Pulmonary artery endothelial cell (primary cell): ENCODE data around the gene DENND4A. TPM values are rescaled to one million over a fixed set of nuclear protein-coding genes. Genes with fewer than 3 reads are reported as not detected.
A peak's percentile ranks its signal among the peaks of the same experiment; 100 is the strongest.
"Not testable (repeated sequence)": the region's sequence is repeated elsewhere in the genome, so short reads cannot be mapped to it uniquely, and the experiment has no call there.

Experiments used
- DNase-seq: peaks from one replicate; pipeline ENCODE4 v3.0.0-alpha.2; 2011; ENCODE audit warnings: low read depth, low spot score
- total RNA-seq: library from RNA; depleted of rRNA; stranded (reverse); fragments of >200 nt; gene quantifications from 2 replicates; pipeline ENCODE4 v1.2.3, GENCODE V29; 2014

The DENND4A gene
- total RNA-seq, 1 donor from 2014 or later = 23.5 TPM

DNA sequence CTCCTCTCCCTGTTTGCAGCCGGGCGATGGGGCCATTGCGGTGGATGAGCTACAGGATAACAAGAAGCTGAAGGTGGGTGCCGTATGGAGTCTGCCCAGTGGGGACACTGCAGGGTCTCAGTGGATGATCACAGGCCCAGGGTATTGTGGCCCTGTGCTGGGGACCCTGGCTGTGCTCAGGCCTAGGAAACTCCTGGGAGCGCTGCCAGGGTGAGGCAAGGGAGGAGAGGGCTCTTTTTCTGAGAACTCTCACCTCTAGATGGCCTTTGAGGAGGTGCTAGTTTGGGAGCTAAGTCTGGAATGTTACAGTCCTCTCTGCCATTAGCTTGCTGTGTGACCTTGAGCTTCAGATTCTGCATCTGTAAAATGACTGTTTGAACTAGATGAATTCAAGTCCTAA lies 154.0 kb downstream of the DENND4A start:
- no peak for DNase-seq

DNA sequence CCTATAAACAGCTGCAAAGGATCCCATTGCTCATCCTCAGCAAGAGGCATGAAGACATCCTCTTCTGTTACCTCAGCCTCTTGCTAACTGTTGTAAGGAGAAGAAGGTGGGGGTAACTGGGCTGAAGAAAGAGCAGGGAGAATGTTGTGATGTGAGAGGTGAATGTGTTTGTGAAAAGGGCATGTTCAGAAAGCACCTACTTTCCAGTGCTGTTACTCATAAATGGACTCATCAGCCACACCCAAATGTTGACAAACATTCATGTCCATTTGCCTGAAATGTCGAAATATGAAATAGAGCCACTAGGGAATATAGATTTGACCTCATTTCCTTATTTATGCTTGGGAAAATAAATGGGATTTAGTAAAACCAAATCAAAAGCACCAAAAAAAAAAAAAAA lies 157.7 kb downstream of the DENND4A start:
- DNase-seq = no peak

DNA sequence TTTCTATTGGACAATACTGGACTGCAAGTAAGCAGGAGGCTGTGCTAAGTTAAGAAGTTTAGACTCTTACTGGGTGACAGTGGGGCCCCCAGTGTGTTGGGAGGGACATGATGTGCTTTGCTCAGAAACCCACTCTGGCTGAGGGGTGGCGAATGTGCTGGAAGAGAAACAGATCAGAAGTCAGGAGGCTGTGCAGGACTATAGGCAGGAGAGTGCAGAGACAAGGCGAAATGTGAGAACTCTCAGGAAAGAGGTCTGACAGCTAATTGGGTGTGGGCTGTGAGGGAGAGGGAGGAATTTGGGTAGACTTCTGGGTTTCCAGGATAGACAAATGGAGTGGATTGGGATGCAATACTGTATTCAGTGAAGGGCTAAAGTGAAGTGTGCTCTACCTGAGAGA lies 158.3 kb downstream of the DENND4A start:
- no peak for DNase-seq

DNA sequence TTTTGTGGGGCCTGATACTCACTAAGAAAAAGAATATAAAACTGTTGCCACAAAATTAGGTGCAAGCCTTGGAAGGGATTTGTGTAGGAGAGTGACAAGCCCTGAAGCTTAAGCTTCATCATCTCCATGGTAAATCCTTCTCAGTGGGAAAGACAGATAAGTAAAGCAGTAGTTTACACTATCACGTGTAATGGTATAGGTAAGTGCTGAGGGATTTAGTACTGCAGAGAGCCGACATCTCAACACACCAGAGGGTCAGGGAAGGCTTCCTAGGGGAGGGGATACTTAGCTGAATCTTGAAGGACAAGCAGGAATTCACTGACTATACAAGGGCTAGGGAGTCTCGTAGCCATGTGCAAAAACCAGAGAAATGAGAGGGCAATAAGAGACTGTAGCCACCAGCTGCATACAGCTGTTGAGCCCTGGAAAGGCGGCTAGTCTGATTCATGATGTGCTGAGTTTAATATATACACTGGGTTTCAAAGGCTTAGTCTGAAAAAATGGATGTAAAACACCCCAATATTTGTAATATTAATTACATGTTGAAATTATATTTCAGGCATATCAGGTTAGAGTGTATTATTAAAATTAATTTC lies 159.2 kb downstream of the DENND4A start:
- no peak for DNase-seq

DNA sequence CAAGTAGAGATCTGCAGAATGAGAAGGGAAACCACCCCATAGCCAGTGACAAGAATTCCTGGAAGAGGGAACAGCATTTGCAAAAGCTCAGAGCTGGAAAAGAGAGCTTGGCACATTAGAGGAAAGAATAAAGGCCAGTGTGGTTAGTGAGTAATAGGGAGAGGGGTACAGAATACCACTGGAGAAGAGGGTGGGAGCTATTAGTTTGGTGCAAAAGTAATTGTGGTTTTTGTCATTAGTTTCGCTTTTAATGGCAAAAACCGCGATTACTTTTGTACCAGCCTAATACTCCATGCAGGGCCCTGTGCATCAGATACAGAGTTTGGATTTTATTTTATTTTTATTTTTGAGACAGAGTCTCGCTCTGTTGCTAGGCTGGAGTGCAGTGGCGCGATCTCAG lies 160.6 kb downstream of the DENND4A start:
- no peak for DNase-seq

DNA sequence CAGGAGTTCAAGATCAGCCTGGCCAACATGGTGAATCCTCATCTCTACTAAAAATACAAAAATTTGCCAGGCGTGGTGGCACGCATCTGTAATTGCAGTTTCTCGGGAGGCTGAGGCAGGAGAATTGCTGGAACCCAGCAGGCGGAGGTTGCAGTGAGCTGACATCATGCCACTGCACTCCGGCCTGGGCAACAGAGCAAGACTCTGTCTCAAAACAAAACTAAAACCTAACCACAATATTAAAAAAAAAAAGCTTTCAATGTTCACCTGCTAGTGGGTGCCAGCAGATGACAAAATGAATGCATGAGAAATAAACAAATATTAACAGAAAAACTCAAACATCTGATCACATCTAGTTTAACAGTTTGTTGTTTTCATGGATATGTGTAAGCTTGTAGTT lies 161.3 kb downstream of the DENND4A start:
- no peak for DNase-seq

DNA sequence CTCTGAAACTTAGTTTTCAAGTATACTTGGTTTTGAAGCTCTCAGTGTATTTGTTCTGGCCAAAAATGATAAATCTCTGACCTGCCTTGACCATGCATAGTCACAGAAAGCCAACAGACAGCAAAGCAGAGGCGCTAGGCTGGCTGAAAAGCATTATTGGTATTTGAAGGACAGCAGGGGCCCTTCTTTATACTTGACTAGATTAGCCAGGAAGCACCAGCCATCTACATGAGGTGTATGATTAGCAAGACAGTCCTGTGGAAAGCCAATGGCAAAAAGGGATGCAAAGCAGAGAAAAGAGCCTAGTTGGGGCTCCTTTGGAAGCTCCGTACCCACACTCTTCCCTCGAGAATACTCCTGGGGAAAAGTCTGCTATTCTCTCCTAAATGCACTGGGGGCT lies 162.5 kb downstream of the DENND4A start:
- no peak for DNase-seq

DNA sequence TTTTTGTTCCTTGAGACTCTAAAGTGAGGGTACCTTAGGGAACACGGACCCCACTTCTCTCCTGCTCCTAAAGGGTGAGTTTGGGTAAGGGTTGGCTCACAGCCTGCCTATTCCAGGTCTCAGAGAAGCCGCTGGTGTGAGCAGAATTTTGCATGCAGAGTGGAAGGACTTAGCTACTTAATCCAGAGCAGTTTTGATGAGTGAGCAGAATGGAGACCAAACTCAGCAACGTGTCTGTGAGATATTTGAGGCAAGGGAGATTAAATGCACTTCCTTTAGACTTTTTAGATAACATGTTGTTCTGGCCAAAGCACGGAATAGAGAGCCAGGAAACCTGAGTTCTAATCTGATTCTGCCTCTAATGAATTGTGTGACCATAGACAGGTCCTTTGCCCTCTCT lies 165.2 kb downstream of the DENND4A start:
- no peak for DNase-seq

DNA sequence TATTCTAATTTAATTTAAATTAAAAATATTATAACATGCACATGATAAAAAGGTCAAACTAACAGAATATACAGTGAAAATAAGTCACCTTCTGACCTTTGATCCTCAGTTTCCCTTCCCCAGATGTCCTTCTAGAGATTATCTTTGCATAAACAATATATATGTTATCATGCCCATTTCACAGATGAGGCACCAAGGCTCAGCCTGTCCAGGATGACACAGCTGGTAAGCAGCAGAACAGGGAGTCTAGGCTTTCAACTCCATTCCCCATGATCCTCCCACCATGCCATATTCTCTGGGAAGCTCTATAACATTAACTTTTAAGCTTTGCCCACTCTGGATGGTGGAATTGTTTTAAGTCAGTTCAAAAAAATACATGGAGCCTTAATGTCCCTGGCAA lies 169.0 kb downstream of the DENND4A start:
- no peak for DNase-seq

DNA sequence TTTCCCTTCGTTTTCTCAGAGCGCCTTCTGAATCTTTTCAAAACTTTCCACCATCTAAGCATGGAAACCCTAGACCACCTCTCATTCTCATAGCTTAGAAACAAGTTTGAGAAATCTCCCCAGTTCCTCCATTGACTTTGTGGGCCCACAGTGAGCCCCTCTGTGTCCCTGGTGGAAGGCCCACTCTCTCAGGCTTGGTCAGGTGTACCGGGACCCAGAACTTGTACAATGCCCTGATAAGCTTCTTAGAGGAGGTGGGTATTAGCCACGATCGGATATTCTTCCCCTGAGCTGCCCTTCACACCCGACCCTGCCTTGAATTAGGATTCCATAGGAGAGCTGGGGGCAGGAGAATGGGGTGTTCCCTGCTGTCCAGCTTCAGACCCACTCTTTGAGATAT lies 170.5 kb downstream of the DENND4A start, which contains the start of gene SLC24A1:
Gene SLC24A1 (plus strand): TSS at position 301 of the 400 bp plus-strand sequence. CDS start 2,143 bp downstream, outside the sequence.
- no peak for DNase-seq

DNA sequence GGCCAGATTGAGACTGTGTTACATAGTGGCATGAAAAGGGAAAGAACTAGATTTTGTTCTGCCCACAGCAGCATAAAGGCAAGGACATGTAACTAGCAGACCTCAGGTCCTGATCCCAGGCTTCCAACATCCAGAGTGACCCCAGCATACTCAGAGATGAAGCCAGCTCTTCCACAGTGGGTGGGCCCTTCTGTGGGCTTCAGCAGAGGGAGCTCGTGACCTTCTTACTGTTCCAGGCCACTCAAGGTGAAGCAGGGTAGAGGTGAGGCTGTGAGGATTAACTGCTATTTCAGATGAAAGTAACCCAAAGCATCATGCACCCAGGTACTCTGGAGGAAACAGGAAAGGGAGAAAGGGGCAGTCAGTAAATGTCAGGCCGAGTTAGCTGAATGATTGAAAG lies 171.3 kb downstream of the DENND4A start:
- no peak for DNase-seq

DNA sequence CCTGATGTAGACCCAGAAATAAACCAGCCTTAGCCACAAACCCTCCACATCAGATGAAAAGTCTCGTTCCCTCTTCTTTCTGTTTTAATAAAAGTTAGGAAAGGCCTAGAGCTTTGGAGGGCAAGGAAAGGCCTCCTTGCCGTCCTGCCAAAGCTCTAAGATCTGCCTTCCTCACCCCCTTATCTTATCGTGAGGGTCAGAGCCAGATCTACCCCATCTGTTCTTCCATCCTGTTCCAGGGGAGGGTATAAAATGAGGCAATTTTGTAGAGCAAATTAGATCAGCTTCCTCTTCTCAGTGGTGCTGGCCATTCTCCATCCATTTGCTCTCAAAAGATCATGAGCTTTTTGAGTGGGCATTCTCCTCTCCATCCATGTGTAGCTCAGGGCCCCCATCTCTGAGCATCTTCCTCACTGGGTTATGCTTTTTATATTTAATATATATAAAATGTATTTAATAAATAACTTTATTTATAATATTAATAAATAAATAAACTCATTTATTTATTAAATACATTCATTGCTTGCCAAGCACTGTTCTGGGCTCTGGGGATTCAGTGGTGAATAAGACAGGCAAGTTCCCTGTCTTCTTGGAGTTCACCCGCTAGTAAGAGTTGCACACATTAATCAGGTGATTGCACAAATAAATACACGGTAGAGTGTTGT lies 172.3 kb downstream of the DENND4A start:
- DNase-seq = no peak

DNA sequence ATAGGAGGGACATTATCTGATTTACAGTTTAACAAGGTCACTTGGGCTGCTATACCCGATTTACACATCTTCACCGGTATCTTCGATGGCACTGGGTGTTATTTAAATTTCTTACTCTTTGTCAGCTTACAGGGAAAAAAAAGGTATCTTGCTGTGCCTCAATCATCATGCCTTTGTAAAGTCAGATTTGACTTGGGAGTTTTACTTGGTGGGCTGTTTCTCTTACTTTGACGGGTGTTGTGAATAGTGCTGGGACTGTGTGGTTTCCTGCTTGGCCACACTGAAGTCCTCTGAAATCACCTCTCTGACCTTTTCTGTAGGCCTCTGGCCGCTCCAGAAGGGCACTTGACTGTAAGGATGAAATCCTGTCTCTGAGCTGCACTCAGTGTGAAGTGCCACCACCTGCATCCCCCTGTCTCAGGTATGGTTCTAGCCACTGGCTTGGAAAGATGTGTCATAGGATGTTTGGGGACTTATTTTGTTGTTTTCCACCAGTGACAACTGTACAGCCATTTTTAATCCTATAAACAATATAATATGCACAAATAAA lies 173.5 kb downstream of the DENND4A start:
- no peak for DNase-seq

DNA sequence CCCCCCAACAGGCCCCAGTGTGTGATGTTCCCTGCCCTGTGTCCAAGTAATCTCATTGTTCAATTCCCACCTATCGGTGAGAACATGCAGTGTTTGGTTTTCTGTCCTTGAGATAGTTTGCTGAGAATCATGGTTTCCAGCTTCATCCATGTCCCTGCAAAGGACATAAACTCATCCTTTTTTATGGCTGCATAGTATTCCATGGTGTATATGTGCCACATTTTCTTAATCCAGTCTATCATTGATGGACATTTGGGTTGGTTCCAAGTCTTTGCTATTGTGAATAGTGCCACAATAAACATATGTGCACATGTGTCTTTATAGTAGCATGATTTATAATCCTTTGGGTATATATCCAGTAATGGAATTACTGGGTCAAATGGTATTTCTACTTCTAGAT lies 176.2 kb downstream of the DENND4A start:
- not testable (repeated sequence) for DNase-seq

DNA sequence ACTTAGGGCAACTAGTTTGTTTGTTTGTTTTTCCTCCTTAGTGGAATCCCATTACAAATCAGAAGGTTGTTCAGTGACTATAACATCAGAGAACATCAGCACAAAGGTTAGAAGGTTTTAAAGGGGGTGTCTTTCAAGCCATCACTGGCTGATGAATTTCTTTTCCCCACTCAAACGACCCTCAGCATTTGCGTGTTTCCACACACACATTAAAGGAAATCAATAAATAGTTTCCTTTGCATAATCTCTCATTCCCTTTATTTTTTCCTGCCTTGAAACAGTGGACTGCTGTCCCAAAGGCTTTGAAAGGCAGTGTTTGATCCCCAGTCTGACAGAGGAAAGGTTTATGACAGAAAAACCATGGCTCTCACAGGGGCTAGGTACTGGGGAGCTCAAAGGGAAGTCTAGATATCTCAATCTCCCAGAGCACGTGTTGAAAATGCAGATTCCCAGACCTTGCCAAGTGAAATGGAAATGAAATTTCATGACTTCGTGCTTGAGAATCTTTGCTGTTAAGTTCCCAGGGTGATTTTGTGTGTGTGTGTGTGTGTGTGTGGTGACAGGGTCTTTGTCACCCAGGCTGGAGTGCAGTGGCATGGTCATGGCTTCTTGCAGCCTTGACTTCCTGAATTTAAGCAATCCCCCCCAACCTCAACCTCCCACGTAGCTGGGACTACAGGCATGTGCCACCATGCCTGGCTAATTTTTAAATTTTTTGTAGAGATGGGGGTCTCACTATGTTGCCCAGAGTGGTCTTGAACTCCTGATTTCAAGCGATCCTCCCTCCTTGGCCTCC lies 178.9 kb downstream of the DENND4A start:
- DNase-seq = no peak

DNA sequence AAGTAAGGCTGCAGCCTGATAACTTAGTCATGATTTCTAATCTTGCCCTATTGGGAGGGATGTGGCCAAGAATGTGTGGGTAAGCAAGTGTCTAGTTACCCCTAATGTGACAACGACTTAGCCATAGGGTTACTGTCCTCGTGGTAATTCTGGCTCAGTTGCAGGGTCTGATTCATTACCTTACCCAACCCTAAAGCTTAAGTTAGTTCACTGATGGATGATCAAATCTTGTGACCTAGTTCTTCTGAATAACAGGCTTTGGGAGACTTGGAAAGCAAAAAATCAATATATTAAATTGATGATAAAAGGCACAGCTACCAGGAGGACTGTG lies 179.5 kb downstream of the DENND4A start:
- no peak for DNase-seq

DNA sequence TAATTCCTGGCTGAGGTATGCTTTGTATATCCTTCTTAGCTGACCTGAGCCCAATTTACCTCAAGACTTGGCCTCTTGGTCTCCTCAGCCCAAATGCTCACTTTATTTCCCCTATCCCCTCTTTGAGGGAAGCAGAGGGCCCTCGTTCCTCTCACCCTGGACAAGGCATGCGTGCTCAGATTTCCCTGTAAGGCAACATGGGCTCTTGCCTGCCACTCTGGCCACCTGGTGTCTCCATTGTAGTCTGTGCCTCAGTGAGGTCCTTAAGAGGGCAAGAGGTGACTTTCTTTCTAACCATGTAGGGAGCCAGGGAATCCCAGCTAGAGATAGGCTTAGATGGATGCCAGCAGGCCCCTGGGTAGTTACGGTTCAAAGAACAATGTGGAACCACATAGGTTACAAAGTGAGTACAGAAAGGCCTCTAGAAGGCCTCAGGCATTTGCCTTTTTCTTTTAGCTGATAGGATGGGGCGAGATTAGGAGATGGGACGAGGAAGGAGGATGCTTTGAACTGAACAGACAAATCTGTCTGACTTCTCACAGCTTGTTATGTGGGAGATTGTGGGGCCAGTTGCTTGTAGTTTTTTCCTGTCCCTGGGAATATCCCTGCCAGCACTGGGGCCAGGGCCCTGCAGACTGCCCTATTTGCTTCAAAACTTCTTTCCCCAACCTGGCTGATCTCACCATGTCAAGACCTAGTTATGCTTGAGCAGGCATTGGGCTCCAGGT lies 180.0 kb downstream of the DENND4A start:
- no peak for DNase-seq

DNA sequence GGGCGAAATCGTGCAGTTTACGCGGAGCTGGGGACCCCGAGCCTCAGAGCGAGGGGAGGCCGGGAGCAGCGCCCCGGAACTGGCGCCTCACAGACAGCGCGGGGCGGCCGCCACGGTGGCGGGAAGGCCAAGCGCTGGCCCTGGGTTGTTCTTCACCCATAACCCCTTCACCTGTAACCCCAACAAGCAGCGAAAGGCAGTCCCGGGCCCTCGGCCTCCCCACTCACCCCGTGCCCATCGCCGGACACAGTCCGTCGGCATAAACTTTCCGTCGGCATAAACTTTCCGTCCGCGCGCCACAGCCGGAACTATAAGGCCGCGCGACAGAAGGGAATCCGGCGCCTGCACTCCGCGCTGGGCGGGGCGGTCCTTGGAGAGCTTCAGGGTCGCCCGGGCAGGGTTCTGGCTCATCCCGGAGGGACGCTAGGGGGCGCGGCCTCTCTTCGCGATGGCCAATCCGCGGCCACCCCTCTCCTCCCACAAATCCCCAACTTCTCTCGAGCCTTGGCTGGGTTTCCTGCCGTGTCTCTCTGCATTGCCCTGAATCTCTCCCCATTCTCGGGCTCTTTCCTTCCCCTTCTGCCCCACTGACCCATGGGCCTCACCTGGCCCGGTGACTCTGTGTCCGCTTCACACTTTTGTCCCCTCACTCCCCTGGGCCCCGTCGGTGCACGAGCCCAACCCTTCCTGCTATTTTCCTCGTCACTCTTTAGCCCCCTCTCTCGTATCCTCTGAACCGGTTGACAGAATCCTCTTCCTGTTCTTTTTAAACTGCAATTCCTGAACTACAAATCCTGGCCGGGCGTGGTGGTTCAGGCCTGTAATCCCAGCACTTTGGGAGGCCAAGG lies 181.0 kb downstream of the DENND4A start, which contains the start of gene INTS14:
Gene INTS14 (minus strand): TSS at position 261 of the 848 bp plus-strand sequence. CDS start 3,751 bp downstream, outside the sequence.
- DNase-seq = peak; percentile 88
